ENCODE results near the gene LAMC1.

GRCh38 chr1:183087001-183087400 lies 63.8 kb downstream of the LAMC1 start:
- TF ChIP-seq, protein P1, sequence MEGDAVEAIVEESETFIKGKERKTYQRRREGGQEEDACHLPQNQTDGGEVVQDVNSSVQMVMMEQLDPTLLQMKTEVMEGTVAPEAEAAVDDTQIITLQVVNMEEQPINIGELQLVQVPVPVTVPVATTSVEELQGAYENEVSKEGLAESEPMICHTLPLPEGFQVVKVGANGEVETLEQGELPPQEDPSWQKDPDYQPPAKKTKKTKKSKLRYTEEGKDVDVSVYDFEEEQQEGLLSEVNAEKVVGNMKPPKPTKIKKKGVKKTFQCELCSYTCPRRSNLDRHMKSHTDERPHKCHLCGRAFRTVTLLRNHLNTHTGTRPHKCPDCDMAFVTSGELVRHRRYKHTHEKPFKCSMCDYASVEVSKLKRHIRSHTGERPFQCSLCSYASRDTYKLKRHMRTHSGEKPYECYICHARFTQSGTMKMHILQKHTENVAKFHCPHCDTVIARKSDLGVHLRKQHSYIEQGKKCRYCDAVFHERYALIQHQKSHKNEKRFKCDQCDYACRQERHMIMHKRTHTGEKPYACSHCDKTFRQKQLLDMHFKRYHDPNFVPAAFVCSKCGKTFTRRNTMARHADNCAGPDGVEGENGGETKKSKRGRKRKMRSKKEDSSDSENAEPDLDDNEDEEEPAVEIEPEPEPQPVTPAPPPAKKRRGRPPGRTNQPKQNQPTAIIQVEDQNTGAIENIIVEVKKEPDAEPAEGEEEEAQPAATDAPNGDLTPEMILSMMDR (IDR thresholded peaks at IDR 0.05): no peak
- TF ChIP-seq POLR2A (IDR thresholded peaks at IDR 0.05): no peak

Measured in tibial nerve (tissue), 3 donors.